HG02852 (cell line): ENCODE results near the gene SAPCD2.
"Not testable (repeated sequence)": the region's sequence is repeated elsewhere in the genome, so short reads cannot be mapped to it uniquely, and the experiment has no call there.

Source experiments
- ATAC-seq: cut with Tn5 transposase; IDR thresholded peaks from one replicate; pipeline ENCODE4 v1.9.1; 2021; ENCODE audit warnings: mild to moderate bottlenecking, moderate library complexity; ENCODE audit not compliant: unreplicated experiment

Gene SAPCD2

DNA sequence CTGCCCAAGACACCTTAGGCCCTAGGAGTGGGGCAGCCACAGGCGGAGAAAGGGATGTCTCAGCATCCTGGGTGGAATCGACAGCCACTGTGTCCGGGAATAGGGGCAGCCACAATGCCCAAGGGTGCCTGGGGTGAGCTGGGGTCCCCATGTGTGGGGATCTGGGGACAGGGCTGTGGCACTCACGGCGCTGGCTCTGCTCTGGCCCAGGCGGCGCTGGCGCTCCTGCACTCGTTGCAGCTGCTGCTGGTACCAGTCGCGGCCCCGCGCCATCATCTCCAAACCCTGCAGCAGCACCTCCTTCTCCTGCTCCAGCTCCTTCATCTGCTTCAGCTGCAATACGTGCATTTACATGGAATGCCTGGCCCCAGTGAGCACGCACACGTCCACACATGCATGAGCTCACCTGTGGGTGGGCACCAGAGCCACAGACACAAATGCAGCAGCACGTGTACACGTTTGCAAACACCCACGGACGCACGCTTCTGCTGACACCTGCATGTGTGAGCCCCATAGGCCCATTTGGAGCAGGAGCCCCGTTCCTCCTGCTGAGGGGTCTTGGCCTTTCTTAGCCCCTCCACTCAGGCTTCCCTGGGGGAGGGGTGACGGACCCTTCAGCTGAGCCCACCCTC is 4.9 kb downstream of the SAPCD2 start:
- ATAC-seq = no peak

DNA sequence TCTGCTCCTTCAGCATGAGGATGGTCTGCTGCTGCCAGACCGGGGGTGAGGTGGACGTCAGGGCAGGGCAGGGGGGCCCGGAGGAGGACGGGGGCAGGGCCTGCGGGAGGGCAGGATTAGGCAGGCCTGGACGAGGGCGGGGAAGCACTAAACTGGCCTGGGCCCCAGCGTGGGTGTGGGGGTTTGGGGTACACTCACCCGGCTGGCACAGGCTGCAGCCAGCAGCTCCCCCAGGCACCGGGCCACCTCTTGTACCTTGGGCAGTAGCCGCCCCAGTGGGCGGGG is 5.5 kb downstream of the SAPCD2 start:
- ATAC-seq = no peak

DNA sequence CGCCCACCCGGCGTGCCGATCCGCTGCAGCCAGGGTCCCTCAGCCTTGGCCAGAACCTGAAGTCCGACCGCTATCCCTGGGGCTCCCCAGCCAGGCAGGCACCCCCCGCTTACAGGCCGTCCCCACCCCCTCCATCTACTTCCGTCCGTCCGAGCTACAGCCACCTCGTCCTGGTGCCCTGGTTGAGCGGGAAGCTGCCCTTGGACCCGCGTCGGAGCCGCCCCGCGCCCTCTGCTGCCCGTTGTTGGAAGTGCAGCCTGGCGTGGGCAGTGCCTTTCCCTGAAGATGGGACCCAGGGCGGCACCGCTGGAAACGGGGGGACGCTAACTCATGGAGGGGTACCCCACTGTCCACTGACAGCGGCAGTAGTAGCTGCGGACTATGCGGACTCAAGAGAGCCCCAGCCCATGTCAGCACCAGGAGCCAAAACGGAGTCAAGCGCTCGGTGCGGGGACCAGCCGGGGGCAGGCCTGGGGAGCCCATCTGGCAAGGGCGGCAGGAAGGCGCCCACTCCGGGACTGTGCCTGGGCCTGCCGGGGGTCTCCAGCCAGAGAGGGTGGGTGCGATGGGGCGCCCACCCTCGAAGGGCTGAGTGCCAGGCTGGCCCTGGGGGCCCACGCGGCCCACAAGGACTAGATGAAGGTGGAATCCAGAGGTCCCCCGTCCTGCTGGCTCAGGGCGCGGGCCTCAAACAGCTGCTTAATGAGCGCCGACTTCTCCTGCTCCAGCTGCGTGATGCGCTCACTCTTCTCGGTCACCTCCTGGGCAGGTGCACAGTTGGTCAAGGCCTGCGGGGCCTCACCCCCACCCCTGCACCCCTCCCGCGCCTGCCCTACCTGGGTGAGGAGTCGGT is 6.1 kb downstream of the SAPCD2 start:
- ATAC-seq = no peak

DNA sequence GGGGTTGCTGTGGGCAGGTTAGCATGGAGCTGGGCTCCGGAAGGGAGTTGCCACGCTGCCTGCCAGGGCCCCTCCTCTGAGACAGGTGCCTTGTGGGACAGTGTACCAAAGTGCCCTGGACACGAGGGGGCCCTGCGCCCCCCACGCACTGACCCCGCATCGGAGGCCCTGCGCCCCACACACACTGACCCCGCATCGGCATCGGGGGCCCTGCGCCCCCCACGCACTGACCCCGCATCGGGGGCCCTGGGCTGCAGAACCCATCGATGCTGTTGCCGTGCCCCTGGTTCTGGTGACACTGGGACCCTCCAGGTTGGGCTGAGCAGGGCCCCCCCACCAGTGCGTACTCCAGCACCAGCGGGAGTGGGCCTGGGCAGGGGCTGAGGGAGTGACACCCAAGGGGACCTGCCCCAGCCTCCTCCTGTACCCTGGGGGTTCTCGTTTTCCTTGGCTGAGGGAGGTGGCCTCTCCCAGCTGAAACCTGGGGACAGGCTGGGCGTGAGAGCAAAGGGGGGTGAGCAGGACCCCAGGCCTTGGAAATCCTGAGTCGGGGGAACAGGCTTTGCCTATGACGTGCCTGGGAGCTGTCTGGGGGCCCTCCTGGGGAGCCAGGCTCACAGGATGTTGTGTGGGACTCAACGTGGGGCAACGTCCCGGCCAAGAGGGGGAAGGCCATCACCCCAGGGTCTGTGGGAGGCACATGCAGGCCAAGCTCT is 6.9 kb downstream of the SAPCD2 start:
- ATAC-seq = no peak

DNA sequence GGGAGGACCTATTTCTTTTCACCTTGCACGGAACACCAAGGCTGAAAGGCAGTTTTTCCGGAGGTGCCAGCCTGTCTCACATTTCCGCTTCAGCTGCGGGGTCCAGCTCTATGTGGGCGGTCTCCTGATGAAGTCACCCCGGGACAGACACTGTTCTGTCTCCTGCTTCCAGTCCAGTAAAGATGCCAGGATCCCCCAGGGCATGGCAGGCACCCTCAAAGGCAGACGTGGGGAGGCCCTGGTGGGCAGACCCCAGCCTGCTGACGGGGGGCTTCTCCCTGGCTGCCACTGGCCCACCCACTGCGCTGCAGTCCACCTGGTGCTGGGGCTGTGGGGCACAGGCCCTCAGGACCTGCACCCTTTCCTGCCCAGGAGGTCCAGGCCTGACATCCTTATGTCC is 7.6 kb downstream of the SAPCD2 start:
- not testable (repeated sequence) for ATAC-seq

DNA sequence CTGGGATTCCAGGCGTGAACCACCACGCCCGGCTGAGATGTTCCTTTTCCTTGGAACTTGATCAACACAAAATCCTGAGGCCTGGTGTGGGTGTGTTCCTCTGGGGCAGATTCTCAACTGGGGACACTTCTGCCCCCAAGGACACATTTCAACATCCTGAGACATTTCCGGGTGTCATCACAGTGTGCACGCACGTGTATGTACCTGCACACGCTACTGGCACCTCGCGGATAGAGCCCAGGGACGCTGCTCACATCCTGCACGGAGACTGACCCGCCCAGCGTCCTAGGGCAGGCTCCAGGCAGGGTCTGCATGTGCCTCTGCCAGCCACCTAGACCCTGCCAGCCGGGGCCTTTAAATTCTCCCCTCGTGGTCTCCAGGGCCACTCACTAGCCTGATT is 8.0 kb downstream of the SAPCD2 start:
- ATAC-seq = no peak

DNA sequence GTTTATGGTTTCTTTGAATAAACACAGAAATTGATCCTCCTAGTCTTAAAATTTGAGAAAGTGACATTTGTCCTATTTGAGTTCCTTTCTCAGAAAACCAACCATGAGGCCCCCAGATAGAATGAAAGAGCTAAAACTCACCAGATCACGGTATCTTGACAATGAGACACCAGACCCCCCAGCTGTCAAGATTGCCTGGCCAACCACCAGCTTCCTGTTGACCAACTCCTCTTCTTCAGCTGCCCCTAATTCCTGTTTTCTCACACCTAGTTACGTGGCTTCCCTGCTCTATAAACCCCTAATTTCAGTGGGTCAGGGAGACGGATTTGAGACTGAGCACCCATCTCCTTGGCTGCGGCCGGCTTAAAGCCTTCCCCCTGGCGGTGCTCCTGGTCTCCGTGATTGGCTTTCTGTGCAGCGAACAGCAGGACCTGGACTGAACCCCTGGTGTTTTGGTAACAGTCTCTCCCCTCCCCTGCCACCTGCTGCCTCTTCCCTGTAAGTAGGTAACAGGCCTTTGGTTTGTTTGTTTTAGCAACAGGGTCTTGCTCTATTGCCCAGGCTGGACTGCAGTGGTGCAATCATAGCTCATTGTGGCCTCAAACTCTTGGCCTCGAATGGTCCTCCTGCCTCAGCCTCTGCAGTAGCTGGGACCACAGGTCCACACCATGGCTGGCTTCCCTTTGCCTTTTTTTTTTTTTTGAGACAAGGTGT is 11.7 kb downstream of the SAPCD2 start:
- ATAC-seq = no peak

DNA sequence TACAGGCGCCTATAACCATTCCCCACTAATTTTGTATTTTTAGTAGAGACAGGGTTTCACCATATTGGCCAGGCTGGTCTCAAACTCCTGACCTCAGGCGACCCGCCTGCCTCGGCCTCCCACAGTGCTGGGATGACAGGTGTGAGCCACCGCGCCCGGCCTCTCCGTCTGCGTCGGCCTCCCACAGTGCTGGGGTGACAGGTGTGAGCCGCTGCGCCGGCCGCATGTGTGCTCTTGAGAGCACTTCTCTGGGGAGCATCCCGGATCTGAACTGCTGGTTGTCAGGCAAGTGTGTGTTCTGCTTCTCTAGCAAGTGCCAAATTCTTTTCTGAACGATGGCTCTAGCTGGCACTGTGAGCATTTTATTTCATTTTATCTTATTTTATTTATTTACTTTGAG is 12.8 kb downstream of the SAPCD2 start:
- ATAC-seq = no peak

DNA sequence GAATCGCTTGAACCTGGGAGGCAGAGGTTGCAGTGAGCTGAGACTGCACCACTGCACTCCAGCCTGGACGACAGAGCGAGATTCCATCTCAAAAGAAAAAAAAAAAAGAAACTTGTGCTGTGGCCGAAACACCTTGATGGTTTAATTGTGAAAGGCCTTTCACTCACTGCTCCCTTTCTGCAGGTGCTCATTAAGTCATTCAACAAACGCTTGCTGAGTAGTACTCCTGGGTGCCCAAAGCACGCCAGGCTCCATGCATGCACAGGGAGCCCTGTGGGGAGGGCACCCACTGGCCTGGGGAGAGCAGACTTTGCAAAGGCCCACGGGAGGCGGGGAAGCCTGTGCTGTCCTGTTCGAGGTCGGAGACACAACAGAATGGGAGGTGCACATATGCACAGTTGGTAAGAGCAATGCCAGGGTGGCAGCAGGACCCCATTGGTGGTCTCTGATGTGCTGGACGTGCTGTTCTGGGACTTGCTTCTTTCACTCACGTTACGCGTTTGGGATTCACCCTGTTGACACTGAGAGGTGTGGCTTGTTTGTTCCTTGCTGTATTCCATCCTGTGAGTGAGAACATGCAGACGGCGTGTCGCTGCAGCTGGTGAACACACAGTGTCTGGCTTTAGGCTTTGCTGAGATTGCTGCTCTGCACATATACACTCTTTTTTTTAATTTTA is 13.5 kb downstream of the SAPCD2 start:
- no peak for ATAC-seq

DNA sequence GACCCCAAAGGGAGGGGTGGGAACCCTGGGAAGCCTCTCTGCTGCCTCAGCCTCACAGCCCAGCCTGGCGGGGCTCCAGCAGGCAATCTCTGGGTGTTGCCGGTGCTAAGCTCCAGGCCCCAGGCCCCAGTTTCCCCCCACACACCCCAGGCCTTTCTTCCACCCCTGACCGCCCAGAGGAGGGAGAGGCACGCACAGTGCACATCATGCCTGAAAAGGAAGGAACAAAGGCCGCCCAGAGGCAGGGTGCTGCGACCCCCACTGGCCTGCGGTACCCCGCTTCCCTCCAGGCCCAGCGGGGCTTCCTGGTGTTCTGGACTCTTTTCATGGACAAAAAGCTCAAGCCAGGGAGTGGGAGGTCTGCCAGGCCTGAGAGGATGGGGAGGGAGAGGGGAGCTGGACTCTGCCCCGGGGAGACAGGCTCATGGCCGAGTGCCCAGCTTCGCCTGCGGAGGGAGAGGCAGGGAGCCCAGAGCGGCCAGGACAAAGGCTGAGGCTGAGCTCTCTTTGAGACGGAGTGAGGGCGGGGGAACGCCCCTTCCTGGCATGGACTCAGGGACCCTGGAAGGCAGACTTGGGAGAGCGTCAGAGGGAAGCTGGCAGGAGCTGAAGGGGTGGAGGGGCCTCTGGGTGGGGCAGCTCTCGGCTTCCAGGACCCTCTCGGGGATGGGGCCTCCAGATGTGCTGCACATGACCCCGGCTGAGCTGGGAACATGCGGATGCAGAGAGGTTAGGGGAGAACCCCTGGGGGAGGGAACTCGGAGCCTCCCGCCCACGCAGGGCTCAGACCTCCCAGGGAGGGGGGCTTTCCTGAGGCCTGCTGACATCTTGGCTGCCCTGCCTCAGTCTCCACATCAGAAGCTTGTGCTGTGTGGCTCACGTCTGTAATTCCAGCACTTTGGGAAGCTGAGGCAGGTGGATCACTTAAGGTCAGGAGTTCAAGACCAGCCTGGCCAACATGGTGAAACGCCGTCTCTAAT is 14.7 kb downstream of the SAPCD2 start:
- ATAC-seq = no peak

DNA sequence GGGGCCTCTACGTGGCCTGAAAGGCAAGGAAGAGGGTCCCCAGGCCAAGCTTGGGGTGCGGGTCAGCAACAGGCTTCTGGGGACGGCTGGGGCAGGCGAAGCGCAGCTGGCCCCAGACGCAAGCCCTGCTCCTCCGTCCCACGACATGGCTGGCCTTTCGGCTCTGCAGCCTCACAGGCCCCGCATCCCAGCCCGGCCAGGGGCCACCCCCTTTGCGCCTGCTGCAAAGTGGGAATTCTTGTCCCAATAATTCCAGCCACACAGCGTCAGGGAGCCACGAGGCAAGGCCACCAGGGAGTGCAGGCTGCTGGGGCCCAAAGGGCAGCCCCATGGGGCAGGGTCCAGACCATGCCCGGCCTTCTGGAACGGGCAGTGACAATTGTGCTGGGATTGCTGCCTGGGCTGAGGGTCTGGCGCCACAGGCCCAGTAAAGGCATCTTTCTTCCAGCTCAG is 15.4 kb downstream of the SAPCD2 start:
- ATAC-seq = no peak

DNA sequence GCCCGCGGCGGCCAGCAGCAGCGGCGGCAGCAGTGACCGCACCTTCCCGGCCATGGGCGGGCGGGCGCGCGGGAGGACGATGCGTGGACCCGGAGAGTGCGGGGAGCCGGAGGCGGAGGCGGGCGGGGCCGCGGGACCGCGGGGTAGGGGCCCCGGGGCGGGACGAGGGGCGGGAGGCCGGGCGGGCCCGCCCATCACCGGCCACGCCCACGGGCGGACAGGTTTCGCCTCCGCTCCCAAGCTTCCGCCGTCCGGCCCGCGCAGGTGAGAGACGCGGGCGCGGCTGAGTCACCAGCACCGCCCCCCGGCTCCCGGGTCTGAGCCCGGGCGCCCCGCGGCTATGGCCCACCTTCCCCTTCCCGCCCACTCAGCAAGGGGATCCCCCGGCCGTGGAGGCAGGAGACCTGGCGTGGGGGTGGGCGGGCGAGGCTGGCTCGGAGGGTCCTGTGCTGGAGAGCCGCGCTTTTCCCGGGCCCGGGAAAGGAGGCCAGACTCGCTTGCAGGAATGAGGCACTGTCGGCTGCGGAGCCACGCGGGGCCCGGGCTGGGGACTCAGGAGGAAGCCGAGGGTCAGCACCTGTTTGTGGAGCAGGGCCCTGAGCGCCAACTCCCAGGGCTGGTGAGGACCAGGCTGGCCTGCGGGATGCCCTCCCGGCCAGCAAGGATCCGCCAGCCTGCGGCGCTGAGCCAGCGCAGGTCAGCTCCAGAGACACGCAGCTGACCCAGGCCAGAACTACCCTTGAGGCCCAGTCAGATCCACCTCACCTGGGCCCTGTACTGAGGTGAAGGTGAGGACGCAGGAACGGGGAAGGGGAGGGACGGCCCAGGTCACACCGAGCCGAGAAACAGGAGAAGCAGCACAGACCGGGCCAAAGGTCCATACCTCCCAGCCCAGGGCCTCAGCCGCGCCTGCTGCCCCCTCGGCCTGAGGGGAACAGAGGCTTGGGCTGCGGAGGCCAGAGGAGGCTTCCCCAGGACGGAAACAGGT is 16.1 kb downstream of the SAPCD2 start, which contains the start of gene ENTPD2:
ENTPD2 (minus strand) TSS at position 118 of the 988 bp plus-strand sequence; CDS start at position 54, 64 bp downstream.
- ATAC-seq = no peak

DNA sequence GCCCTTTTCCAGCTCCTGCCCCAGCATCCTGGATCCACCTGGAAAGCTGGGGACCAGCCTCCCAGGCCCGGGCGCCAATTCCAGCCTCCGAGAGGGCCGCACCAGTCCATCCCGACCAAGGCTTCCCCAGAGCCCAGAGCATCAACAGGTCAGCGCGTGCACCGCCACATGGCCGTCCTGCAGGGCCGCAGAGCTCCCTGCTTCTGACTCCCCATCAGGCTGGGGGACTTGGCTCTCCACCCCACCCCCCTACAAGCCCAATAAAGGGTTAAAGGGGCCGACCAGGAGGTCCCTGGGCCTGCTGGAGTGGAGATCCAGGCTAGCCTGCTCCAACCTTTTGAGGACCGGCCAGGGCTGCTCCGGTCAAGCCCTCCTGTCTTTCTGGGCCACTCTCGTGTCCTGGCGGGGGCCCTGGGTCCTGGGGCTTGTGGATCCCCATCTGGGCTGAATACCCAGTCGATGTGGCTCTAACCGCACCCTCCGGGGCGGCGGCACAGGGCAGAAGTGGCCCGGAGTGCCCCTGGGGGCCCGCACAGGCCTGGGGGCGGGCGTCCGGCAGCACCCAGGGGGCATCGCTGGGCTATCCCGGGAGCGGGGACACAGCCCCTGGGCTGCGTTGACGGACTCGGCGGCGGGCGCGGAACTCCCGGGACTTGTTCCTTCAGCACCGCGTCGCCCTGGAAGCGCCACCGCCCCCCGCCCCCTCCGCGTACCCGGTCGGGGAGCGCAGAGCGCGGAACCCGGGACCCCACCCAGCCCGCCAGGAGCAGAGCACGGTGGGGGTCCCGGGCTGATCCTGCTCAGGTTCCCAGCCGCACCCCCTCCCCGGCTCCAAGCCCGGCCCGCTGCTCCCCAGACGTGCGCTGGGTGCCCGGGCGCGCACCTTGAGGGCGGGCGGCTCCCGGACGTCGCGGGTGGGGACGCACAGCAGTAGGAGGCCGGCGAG is 17.1 kb downstream of the SAPCD2 start:
- ATAC-seq = no peak

DNA sequence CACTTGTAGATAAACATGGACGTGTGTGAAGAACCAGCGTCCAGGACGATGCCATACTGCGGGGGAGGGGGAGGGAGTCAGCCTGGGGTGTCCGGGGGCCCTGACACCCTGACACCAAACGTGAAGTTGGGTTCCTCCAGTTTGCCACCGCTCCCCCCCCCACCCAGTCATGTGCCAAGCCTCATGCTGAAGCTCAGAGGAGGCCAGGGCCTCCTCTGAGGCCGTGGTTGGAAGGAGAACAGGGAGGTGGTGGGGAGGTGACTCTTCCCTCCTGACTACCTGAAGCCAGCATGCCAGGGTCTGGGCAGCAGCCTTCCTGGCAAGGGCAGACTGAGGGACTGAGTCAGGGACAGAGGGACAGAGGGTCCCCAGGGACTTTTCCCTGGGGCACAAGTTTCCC is 18.1 kb downstream of the SAPCD2 start:
- ATAC-seq = no peak

DNA sequence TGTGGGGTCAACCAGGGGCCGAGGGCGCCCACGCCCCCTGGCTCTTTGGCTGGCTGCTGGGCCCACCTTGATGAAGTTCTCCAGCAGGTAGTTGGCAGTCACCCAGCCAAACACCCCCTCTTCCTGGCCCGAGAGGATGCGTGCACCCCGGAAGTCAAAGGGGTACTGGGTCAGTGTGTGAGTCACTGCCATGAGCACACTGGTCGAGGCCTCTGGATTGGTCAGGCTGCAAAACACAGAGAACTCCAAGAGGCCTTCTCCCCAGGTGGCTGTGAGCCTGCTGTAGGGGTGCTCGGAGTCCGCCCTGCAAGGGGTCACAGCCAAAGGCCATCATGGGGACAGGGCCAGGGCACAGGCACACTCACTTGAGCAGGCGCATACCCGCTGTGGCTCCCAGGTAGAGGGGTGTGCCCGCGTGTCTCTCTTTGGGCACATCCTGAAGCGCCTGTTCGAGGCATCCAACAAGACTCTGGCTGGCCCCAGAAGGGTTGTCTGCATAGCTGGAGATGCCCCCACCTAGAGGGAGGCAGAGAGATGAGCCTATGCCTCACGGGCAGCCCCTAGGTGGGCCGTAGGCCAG is 19.1 kb downstream of the SAPCD2 start:
- ATAC-seq = no peak

DNA sequence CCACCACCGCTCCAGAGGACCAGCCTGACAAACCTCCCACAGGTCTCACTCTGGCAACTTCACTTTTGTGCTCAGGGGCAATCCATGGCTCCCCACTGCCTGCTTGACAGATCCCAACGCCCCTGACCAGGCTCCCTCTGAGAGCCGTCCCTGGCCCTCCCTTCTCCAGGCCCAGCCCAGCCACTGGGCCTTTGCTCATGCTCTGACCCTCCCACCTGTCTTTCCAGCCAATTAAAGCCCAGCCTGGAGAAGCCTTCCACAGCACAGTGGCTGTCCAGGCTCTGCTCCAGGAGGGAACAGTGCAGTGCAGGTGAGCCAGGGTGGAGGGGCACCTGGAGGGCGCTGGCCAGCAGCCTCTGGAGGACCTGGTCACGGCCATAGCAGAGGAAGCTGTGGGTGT is 19.8 kb downstream of the SAPCD2 start:
- no peak for ATAC-seq
